GM19397 (cell line): ENCODE measurements around the gene SOX21.

Experiments used
- ATAC-seq: cut with Tn5 transposase; IDR thresholded peaks from one replicate; pipeline ENCODE4 v1.9.1; 2021; ENCODE audit warnings: mild to moderate bottlenecking, moderate library complexity; ENCODE audit not compliant: unreplicated experiment

The SOX21 gene

GRCh38 chr13:94709001-94709834 lies 3.1 kb downstream of the SOX21 start:
- no peak for ATAC-seq

GRCh38 chr13:94708031-94708859 lies 4.1 kb downstream of the SOX21 start:
- ATAC-seq, result no peak

- no peak for ATAC-seq
Observed at GRCh38 chr13:94707400-94708021, 4.8 kb downstream of the SOX21 start.

GRCh38 chr13:94706843-94707399 lies 5.4 kb downstream of the SOX21 start:
- ATAC-seq, result no peak

- no peak for ATAC-seq
Observed at GRCh38 chr13:94706101-94706842, 6.1 kb downstream of the SOX21 start.

GRCh38 chr13:94705081-94706030 lies 7.0 kb downstream of the SOX21 start:
- no peak for ATAC-seq

- no peak for ATAC-seq
Observed at GRCh38 chr13:94704377-94705080, 7.8 kb downstream of the SOX21 start.

- no peak for ATAC-seq
Observed at GRCh38 chr13:94703721-94704314, 8.5 kb downstream of the SOX21 start.

GRCh38 chr13:94703271-94703670 lies 9.1 kb downstream of the SOX21 start:
- no peak for ATAC-seq

- ATAC-seq, result no peak
Observed at GRCh38 chr13:94702181-94703041, 9.9 kb downstream of the SOX21 start.

GRCh38 chr13:94701313-94702180 lies 10.8 kb downstream of the SOX21 start:
- no peak for ATAC-seq

GRCh38 chr13:94700536-94700935 lies 11.8 kb downstream of the SOX21 start:
- ATAC-seq, result no peak

GRCh38 chr13:94700051-94700535 lies 12.3 kb downstream of the SOX21 start:
- ATAC-seq, result no peak

GRCh38 chr13:94696171-94696570 lies 16.2 kb downstream of the SOX21 start:
- no peak for ATAC-seq

GRCh38 chr13:94692030-94692429 lies 20.3 kb downstream of the SOX21 start:
- ATAC-seq, result no peak

- no peak for ATAC-seq
Observed at GRCh38 chr13:94683409-94683808, 28.9 kb downstream of the SOX21 start.
